SK-N-SH treated with all-trans-retinoic acid at 6 μM for 48 hours (cell line): ENCODE results near the gene PTPRCAP.
A peak's percentile ranks its signal among the peaks of the same experiment; 100 is the strongest.

Experiments
- ATAC-seq: fragments of 200-7000 bp; cut with Tn5 transposase; 3 replicates; pipeline ENCODE4 v1.9.1; 2020; ENCODE audit warnings: mild to moderate bottlenecking, moderate library complexity
- ARNTL ChIP-seq: fragments of 450-650 bp; formaldehyde crosslinking; IDR thresholded peaks from 2 replicates; pipeline ENCODE4 v1.5.0; 2020; ENCODE audit warnings: low read depth, mild to moderate bottlenecking, moderate library complexity, borderline replicate concordance
- CSDC2 ChIP-seq: fragments of 250-450 bp; sonication (Bioruptor Pico); IDR thresholded peaks from 2 replicates; pipeline ENCODE4 v1.5.0; 2020; ENCODE audit warnings: mild to moderate bottlenecking, moderate library complexity
- CSRNP3 ChIP-seq: fragments of 250-450 bp; sonication (Bioruptor Pico); IDR thresholded peaks from 2 replicates; pipeline ENCODE4 v1.5.1; 2021; ENCODE audit warnings: mild to moderate bottlenecking, moderate library complexity
- ESRRG ChIP-seq: fragments of 250-450 bp; sonication (Bioruptor Pico); IDR thresholded peaks from 2 replicates; pipeline ENCODE4 v1.6.1; 2021; ENCODE audit warnings: mild to moderate bottlenecking
- GLIS3 ChIP-seq: fragments of 250-450 bp; sonication (Bioruptor Pico); IDR thresholded peaks from 2 replicates; pipeline ENCODE4 v1.5.0; 2020; ENCODE audit warnings: mild to moderate bottlenecking, moderate library complexity
- ISL1 ChIP-seq: fragments of 250-450 bp; sonication (Bioruptor Pico); IDR thresholded peaks from 2 replicates; pipeline ENCODE4 v2.1.2; 2022; ENCODE audit warnings: mild to moderate bottlenecking, moderate library complexity
- OSR1 ChIP-seq: fragments of 250-450 bp; sonication (Bioruptor Pico); IDR thresholded peaks from 2 replicates; pipeline ENCODE4 v1.8.0; 2022; ENCODE audit warnings: moderate library complexity, mild to moderate bottlenecking, inconsistent platforms
- POU6F1 ChIP-seq: fragments of 250-450 bp; sonication (Bioruptor Pico); IDR thresholded peaks from 2 replicates; pipeline ENCODE4 v1.8.0; 2021; ENCODE audit warnings: low read depth, mild to moderate bottlenecking, moderate library complexity, borderline replicate concordance
- PPARA ChIP-seq: fragments of 250-450 bp; sonication (Bioruptor Pico); IDR thresholded peaks from 2 replicates; pipeline ENCODE4 v1.5.0; 2020; ENCODE audit warnings: mild to moderate bottlenecking, borderline replicate concordance
- RARB ChIP-seq: fragments of 250-450 bp; sonication (Bioruptor Pico); IDR thresholded peaks from 2 replicates; pipeline ENCODE4 v1.8.0; 2021; ENCODE audit warnings: mild to moderate bottlenecking, moderate library complexity
- SNAI2 ChIP-seq: fragments of 250-450 bp; sonication (Bioruptor Pico); IDR thresholded peaks from 2 replicates; pipeline ENCODE4 v1.5.0; 2020; ENCODE audit warnings: mild to moderate bottlenecking, moderate library complexity
- TCF4 ChIP-seq: fragments of 250-450 bp; sonication (Bioruptor Pico); IDR thresholded peaks from 2 replicates; pipeline ENCODE4 v1.8.0; 2021; ENCODE audit warnings: mild to moderate bottlenecking, moderate library complexity, borderline replicate concordance
- TOX ChIP-seq: fragments of 250-450 bp; sonication (Bioruptor Pico); IDR thresholded peaks from 2 replicates; pipeline ENCODE4 v1.8.0; 2021; ENCODE audit warnings: mild to moderate bottlenecking, moderate library complexity, borderline replicate concordance
- ZFP3 ChIP-seq: fragments of 250-450 bp; sonication (Bioruptor Pico); IDR thresholded peaks from 2 replicates; pipeline ENCODE4 v1.5.0; 2020; ENCODE audit warnings: mild to moderate bottlenecking, moderate library complexity
- ZFP30 ChIP-seq: fragments of 450-650 bp; formaldehyde crosslinking; IDR thresholded peaks from 2 replicates; pipeline ENCODE4 v1.5.0; 2022; ENCODE audit warnings: mild to moderate bottlenecking, moderate library complexity
- ZNF70 ChIP-seq: fragments of 450-650 bp; formaldehyde crosslinking; IDR thresholded peaks from 2 replicates; pipeline ENCODE4 v1.5.0; 2020; ENCODE audit warnings: mild to moderate bottlenecking, moderate library complexity
- TF ChIP-seq, protein P1 (sequence below): fragments of 250-450 bp; sonication (Bioruptor Pico); IDR thresholded peaks from 2 replicates; pipeline ENCODE4 v1.5.0; 2020; ENCODE audit warnings: mild to moderate bottlenecking, moderate library complexity
- TF ChIP-seq, protein P2 (sequence below): fragments of 250-450 bp; sonication (Bioruptor Pico); IDR thresholded peaks from 2 replicates; pipeline ENCODE4 v1.8.0; 2020; ENCODE audit warnings: mild to moderate bottlenecking, moderate library complexity, borderline replicate concordance

Gene PTPRCAP

GRCh38 chr11:67484847-67485311 is 47.4 kb upstream of the PTPRCAP start:
- ATAC-seq: no peak
- no peak for TF ChIP-seq ZFP3 (CRISPR knock-in tag)

GRCh38 chr11:67483831-67484665 is 46.6 kb upstream of the PTPRCAP start:
- TF ChIP-seq ZFP3 (CRISPR knock-in tag) (no peak), TOX (CRISPR knock-in tag) (no peak), ZFP30 (no peak), CSDC2 (CRISPR knock-in tag) (no peak), TCF4 (no peak), ZNF70 (CRISPR knock-in tag) (no peak), GLIS3 (CRISPR knock-in tag) (no peak), POU6F1 (no peak), ISL1 (CRISPR knock-in tag) (no peak), RARB (CRISPR knock-in tag) (no peak), ESRRG (CRISPR knock-in tag) (no peak), PPARA (CRISPR knock-in tag) (no peak)
- TF ChIP-seq, protein P1, sequence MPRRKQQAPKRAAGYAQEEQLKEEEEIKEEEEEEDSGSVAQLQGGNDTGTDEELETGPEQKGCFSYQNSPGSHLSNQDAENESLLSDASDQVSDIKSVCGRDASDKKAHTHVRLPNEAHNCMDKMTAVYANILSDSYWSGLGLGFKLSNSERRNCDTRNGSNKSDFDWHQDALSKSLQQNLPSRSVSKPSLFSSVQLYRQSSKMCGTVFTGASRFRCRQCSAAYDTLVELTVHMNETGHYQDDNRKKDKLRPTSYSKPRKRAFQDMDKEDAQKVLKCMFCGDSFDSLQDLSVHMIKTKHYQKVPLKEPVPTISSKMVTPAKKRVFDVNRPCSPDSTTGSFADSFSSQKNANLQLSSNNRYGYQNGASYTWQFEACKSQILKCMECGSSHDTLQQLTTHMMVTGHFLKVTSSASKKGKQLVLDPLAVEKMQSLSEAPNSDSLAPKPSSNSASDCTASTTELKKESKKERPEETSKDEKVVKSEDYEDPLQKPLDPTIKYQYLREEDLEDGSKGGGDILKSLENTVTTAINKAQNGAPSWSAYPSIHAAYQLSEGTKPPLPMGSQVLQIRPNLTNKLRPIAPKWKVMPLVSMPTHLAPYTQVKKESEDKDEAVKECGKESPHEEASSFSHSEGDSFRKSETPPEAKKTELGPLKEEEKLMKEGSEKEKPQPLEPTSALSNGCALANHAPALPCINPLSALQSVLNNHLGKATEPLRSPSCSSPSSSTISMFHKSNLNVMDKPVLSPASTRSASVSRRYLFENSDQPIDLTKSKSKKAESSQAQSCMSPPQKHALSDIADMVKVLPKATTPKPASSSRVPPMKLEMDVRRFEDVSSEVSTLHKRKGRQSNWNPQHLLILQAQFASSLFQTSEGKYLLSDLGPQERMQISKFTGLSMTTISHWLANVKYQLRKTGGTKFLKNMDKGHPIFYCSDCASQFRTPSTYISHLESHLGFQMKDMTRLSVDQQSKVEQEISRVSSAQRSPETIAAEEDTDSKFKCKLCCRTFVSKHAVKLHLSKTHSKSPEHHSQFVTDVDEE (CRISPR knock-in tag): no peak
- ATAC-seq: no peak

DNA sequence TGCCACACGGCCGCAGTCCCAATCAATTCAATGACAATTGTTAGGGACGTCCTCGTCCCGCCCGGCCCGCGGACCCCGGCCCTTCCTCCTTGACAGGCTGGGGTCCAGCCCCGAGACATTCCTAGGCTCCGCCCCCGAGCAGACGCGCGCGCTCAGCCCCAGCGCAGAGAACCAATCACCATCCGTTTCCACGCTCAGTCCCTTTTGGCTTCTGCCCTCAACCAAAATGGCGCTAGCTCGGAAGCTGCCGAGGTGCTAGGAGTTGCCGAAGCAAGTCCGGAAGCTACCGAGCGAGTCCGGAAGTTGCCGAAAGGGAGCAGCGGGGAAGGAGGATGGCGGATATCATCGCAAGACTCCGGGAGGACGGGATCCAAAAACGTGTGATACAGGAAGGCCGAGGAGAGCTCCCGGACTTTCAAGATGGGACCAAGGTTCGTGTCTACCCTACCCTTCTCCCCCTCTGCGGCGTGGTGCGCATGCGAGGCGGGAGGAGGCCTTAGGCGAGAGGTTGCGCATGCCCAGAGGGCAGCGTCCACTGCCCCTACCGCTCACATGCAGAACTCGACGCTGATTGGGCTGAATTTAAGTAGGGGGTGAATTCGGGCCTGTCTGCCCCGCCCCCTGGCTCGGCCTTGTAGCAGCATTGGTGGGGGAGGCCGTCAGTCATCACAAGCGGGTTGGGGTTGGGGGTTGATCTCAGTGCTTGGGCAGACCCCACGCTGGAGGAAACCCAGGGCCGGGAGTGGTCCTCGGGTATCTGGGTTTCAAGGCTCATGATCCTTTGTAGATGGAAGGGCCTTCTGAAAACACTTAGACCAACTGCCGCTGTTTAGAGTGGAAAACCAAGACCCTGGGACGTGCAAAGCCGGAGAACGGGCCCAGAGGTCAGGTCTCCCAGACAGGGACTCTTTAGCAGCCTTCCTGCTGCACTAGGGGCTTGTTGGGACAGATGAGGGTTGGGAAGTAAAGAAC is 45.6 kb upstream of the PTPRCAP start, which contains the start of gene AIP:
Gene AIP, plus strand, starts transcription at position 200 of the 972 bp plus-strand sequence. Its CDS starts 133 bp downstream, at position 333.
- peak; percentile 99 for ATAC-seq
- TF ChIP-seq TOX (CRISPR knock-in tag): no peak
- TF ChIP-seq, protein P2, sequence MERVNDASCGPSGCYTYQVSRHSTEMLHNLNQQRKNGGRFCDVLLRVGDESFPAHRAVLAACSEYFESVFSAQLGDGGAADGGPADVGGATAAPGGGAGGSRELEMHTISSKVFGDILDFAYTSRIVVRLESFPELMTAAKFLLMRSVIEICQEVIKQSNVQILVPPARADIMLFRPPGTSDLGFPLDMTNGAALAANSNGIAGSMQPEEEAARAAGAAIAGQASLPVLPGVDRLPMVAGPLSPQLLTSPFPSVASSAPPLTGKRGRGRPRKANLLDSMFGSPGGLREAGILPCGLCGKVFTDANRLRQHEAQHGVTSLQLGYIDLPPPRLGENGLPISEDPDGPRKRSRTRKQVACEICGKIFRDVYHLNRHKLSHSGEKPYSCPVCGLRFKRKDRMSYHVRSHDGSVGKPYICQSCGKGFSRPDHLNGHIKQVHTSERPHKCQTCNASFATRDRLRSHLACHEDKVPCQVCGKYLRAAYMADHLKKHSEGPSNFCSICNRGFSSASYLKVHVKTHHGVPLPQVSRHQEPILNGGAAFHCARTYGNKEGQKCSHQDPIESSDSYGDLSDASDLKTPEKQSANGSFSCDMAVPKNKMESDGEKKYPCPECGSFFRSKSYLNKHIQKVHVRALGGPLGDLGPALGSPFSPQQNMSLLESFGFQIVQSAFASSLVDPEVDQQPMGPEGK (CRISPR knock-in tag): no peak
- TF ChIP-seq, protein P1 (CRISPR knock-in tag): 0 out of 2 replicates have a peak, but pooled peaks have one; percentile 19

DNA sequence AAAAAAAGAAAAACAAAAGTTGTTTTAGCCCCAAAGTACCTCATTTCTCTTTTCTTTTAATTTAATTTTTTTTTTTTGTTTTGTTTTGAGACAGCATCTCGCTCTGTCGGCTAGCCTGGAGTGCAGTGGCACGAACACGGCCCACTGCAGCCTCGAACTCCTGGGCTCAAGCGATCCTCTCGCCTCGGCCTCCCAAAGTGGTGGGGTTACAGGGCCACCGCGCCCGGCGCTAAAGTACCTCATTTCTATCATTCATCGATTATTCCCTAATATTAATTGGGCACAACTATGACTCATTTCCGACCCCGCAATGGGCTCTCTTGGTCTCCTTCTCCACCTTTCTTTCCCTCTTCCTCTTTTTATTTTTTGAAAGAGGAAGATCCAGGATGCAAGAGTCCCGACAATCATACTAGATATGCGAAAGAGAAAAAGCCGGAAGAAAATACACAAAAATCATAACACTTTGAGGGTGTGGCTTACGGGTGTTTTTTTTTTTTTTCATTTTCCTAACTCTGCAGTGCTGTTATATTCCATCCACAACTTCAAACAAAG is 44.9 kb upstream of the PTPRCAP start:
- TF ChIP-seq CSDC2 (CRISPR knock-in tag) (no peak), SNAI2 (CRISPR knock-in tag) (no peak), ZFP3 (CRISPR knock-in tag) (no peak), CSRNP3 (CRISPR knock-in tag) (no peak), ZNF70 (CRISPR knock-in tag) (no peak), ARNTL (CRISPR knock-in tag) (no peak), OSR1 (CRISPR knock-in tag) (no peak), TOX (CRISPR knock-in tag) (no peak)
- TF ChIP-seq, protein P1 (CRISPR knock-in tag): no peak
- peak; percentile 59 for ATAC-seq
